Measurements from ENCODE around the gene STARD9. TPM values are rescaled to one million over a fixed set of nuclear protein-coding genes. Genes with fewer than 3 reads are reported as not detected.

Gene STARD9
- total RNA-seq, 1 experiment from 2014 or later: 1.7 TPM

DNA sequence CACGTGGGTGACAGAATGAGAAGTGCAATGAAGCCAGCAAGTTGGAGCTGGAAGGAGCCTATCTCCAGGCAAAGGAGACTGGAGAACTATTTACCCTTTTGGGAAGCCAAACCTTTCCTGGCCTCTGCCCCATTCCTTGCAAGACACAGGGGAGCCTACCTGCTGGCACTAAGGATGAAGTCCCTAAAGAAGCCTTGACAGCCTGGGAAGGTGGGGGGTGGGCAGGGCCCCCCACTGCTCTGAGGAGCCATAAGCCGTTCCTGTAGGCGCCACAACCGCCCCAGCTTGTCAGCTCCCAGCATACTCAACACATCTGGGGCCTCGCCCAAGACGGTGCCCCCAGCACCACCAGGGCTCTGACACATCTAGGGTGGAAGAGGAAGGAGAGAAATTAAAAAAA is 156.1 kb downstream of the STARD9 start:
- H3K36me3 ChIP-seq (ENCODE audit: low read depth): no peaks in the 10 kb centered on the region
- no peaks in the 10 kb centered on the region for H4K20me1 ChIP-seq (ENCODE audit: insufficient read depth)
- CTCF ChIA-PET: no interaction called here
- no peak overlapping the region for H3K4me3 ChIP-seq
- H3K9me3 ChIP-seq (ENCODE audit: insufficient read depth, low read depth): no peaks in the 10 kb centered on the region
- H3K9me2 ChIP-seq (ENCODE audit: insufficient read depth): no peaks in the 10 kb centered on the region
- no peak overlapping the region for H3K4me2 ChIP-seq
- no peaks in the 10 kb centered on the region for H3K79me2 ChIP-seq (ENCODE audit: low read depth)
- no peaks in the 10 kb centered on the region for H3K4me1 ChIP-seq (replicated peaks; ENCODE audit: insufficient read depth)
- intact Hi-C loops (cut with micrococcal nuclease; ENCODE audit: unreplicated experiment): no loop called here
- TF ChIP-seq, protein P1, sequence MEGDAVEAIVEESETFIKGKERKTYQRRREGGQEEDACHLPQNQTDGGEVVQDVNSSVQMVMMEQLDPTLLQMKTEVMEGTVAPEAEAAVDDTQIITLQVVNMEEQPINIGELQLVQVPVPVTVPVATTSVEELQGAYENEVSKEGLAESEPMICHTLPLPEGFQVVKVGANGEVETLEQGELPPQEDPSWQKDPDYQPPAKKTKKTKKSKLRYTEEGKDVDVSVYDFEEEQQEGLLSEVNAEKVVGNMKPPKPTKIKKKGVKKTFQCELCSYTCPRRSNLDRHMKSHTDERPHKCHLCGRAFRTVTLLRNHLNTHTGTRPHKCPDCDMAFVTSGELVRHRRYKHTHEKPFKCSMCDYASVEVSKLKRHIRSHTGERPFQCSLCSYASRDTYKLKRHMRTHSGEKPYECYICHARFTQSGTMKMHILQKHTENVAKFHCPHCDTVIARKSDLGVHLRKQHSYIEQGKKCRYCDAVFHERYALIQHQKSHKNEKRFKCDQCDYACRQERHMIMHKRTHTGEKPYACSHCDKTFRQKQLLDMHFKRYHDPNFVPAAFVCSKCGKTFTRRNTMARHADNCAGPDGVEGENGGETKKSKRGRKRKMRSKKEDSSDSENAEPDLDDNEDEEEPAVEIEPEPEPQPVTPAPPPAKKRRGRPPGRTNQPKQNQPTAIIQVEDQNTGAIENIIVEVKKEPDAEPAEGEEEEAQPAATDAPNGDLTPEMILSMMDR (conservative IDR thresholded peaks at IDR 0.05): no peak
- no peak for TF ChIP-seq EZH2 (IDR thresholded peaks at IDR 0.05; ENCODE audit: low read depth)
- H3K27me3 ChIP-seq (ENCODE audit: insufficient read depth, low read depth): no peaks in the 10 kb centered on the region
- POLR2A ChIA-PET (ENCODE audit: unreplicated experiment): no interaction called here
- no TSS peak for BruUV-seq (replicated peaks)
- H3K27ac ChIP-seq: no peak overlapping the region
- DNase-seq: no peak
- no peaks in the 10 kb centered on the region for H3F3A ChIP-seq (ENCODE audit: insufficient read depth, low read depth)
- H2AFZ ChIP-seq: no peak overlapping the region

DNA sequence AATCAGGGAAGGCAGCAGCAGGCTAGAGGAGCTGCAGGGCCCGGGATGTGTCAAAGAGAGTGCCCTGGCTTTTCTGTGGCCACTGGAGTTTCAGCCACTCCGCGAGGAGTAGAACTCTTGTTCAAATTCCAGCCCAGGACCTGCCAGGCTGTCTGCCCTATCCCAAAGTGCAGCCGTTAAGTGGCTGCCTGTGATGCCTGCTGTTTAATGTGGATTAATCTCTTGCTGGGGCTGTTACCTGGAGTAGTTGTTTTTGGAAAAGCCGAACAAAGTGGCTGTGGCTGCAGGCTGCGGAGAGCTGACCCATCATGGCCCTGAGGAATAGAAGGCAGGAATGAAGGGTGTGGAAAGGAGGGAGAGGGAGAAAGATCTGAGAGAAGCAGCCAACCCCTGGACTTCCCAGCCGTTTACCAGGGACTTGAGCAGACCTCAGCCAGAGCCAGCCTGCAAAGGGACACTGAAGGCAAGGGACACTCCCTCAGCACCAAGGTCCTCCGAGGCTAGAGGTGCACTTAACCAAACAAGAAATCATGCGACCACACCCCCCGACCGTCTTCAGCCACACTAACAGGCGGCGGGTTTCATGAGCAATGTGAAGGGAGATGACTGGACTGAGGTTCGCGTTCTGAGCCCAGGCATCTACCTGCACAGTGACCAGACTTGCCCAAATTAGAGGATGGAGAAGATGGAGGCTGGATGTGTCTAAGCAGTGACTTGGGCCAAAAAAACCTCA is 156.9 kb downstream of the STARD9 start:
- no peaks in the 10 kb centered on the region for H3K79me2 ChIP-seq (ENCODE audit: low read depth)
- no peaks in the 10 kb centered on the region for H4K20me1 ChIP-seq (ENCODE audit: insufficient read depth)
- no peak overlapping the region for H3K4me2 ChIP-seq
- H2AFZ ChIP-seq: no peak overlapping the region
- no peak for DNase-seq
- POLR2A ChIA-PET (ENCODE audit: unreplicated experiment): no interaction called here
- H3K9me2 ChIP-seq (ENCODE audit: insufficient read depth): no peaks in the 10 kb centered on the region
- H3K4me1 ChIP-seq (replicated peaks; ENCODE audit: insufficient read depth): no peaks in the 10 kb centered on the region
- no peaks in the 10 kb centered on the region for H3K36me3 ChIP-seq (ENCODE audit: low read depth)
- no peaks in the 10 kb centered on the region for H3K9me3 ChIP-seq (ENCODE audit: insufficient read depth, low read depth)
- CTCF ChIA-PET: no interaction called here
- H3K27me3 ChIP-seq (ENCODE audit: insufficient read depth, low read depth): no peaks in the 10 kb centered on the region
- no peak overlapping the region for H3K4me3 ChIP-seq
- H3K27ac ChIP-seq: no peak overlapping the region
- H3F3A ChIP-seq (ENCODE audit: insufficient read depth, low read depth): no peaks in the 10 kb centered on the region
- BruUV-seq (replicated peaks): no TSS peak
- TF ChIP-seq EZH2 (IDR thresholded peaks at IDR 0.05; ENCODE audit: low read depth): no peak
- TF ChIP-seq, protein P1 (conservative IDR thresholded peaks at IDR 0.05): no peak
- intact Hi-C loops (cut with micrococcal nuclease; ENCODE audit: unreplicated experiment): no loop called here

DNA sequence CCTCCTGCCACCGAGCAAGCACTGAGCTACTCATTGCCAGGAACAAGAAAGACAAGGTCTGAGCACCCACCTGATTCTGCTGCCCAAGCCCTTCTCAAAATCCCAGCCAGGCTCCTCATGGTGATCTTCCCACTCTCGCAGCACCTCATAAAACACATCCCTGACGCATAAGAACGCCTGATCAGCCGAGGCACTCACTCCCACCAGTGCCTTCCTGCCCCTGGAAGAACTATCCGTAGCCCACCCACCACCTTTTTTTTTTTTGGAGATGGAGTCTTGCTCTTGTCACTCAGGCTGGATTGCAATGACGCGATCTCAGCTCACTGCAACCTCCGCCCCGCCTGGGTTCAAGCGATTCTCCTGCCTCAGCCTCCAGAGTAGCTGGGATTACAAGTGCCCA is 157.6 kb downstream of the STARD9 start:
- intact Hi-C loops (cut with micrococcal nuclease; ENCODE audit: unreplicated experiment): no loop called here
- Histone ChIP-seq H4K20me1 (ENCODE audit: insufficient read depth) (no peaks in the 10 kb centered on the region), H3K9me2 (ENCODE audit: insufficient read depth) (no peaks in the 10 kb centered on the region), H3K9me3 (ENCODE audit: insufficient read depth, low read depth) (no peaks in the 10 kb centered on the region), H3K79me2 (ENCODE audit: low read depth) (no peaks in the 10 kb centered on the region), H3K4me1 (replicated peaks; ENCODE audit: insufficient read depth) (no peaks in the 10 kb centered on the region), H3K27me3 (ENCODE audit: insufficient read depth, low read depth) (no peaks in the 10 kb centered on the region), H3K36me3 (ENCODE audit: low read depth) (no peaks in the 10 kb centered on the region), H2AFZ (no peak overlapping the region), H3K27ac (no peak overlapping the region), H3K4me3 (no peak overlapping the region), H3F3A (ENCODE audit: insufficient read depth, low read depth) (no peaks in the 10 kb centered on the region), H3K4me2 (no peak overlapping the region)
- no peak for TF ChIP-seq EZH2 (IDR thresholded peaks at IDR 0.05; ENCODE audit: low read depth)
- TF ChIP-seq, protein P1 (conservative IDR thresholded peaks at IDR 0.05): no peak
- DNase-seq: no peak
- ChIA-PET POLR2A (ENCODE audit: unreplicated experiment) (no interaction called here), CTCF (no interaction called here)
- BruUV-seq (replicated peaks): no TSS peak

Measured in PC-9 (cell line).